HCEC 1CT (cell line): ENCODE measurements around the gene LYPD8.
"Not testable (repeated sequence)": the region's sequence is repeated elsewhere in the genome, so short reads cannot be mapped to it uniquely, and the experiment has no call there.

Source experiments
- DNase-seq: peaks from one replicate; pipeline ENCODE4 v3.0.0-alpha.2; 2017

The LYPD8 gene

DNA sequence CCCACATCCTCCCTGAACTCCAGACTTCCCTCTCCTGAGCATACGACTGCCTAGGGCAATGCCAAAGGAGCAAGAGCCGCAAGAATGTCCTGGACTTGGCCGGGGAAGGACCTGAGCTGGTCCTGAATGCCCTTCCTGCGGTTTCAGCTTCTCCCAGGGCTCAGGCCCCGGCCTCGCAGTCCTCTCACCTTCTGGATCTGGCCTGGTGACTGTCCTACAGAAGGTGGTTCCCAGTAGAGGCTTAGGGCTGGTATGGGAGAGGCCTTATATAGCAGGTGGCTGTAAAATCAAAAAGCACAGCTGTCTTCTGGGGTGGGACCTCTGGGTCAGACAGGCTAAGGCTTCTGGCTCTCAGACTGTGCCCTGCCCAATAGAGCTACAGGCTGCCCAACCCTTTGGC is at the start of gene LYPD8:
Gene LYPD8 (minus strand): TSS at position 243 of the 400 bp plus-strand sequence. CDS start 4,678 bp downstream, outside the sequence.
- DNase-seq: no peak

GRCh38 chr1:248804771-248805681 is 49.5 kb upstream of the LYPD8 start:
- DNase-seq: no peak

DNA sequence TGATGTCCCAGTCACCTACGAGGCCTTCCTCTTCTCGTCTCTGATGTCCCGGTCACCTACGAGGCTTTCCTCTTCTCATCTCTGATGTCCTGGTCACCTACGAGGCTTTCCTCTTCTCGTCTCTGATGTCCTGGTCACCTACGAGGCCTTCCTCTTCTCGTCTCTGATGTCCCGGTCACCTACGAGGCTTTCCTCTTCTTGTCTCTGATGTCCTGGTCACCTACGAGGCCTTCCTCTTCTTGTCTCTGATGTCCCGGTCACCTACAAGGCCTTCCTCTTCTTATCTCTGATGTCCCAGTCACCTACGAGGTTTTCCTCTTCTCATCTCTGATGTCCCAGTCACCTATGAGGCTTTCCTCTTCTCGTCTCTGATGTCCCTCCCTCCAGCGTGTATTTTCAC is 47.9 kb upstream of the LYPD8 start:
- not testable (repeated sequence) for DNase-seq

- no peak for DNase-seq
Measured at GRCh38 chr1:248802454-248802853, 46.9 kb upstream of the LYPD8 start.

GRCh38 chr1:248800459-248800858 is 44.9 kb upstream of the LYPD8 start:
- no peak for DNase-seq

DNA sequence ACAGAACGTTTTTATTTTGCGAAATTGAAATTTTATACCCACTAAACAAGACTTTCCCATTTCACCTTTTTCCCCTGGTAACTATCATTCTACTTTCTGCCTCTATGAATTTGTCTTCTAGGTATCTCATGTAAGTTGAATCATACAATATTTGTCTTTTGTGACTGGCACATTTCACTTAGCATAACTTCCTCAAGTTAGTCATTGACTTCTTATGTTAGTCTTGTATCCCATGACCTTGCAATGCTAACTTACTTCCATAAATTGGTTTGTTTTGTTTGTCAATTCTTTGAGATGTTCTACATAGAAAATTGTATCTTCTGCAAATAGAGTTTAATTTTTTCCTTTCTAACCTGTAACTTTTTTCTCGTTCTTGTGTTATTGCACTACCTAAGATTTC is 43.2 kb upstream of the LYPD8 start:
- DNase-seq: no peak

DNA sequence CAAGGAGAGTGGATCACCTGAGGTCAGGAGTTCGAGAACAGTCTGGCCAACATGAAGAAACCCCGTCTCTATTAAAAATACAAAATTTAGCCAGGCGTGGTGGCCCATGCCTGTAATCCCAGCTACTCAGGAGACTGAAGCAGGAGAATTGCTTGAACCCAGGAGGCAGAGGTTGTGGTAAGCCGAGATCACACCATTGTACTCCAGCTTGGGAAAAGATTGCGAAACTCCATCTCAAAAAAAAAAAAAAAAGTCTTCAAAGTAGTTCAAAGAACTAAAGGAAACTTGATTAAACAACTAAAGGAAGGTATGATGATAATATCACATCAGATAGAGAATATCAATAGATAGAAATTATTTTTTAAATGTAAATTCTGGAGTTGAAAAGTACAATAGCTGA is 39.1 kb upstream of the LYPD8 start:
- not testable (repeated sequence) for DNase-seq

DNA sequence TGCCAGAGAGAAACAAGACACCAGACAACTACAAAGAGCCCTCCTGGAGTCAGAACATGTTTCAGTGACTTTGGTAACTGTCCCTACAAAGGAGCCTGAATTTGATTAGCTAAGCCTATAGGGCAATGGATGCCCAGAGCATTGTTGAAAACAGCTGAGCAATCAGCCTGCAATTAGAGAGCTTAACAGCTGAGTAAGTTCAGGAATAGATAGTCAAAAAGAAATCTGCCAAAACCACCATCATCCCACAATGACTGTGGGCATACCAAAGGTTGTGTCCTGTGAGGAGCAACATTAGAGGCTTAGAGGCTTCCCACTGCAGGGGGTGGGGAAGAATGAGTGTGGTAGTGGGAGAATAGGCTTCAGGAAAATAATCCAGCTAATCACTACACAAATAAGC is 38.0 kb upstream of the LYPD8 start:
- no peak for DNase-seq

- no peak for DNase-seq
Measured at GRCh38 chr1:248792342-248792741, 36.8 kb upstream of the LYPD8 start.

GRCh38 chr1:248791010-248791409 is 35.5 kb upstream of the LYPD8 start:
- DNase-seq: no peak

DNA sequence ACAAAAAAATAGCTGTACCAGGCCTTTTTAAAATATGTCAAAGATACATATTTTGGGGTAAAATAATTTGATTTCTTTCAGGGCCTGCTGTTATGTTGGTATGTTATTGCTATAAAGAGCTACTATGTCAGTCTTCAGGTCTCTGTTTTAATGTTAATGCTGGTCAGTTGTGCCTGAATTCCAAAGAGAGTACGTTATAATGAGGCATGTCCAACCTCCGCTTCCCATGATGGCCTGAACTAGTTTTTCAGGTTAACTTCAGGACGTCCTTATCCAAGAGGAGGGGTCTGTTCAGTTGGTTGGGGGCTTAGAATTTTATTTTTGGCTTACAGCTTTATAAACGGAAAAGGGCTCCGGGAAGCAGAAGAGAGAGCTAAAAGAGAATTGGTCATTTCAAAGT is 34.9 kb upstream of the LYPD8 start:
- DNase-seq: no peak

GRCh38 chr1:248789337-248789736 is 33.8 kb upstream of the LYPD8 start:
- DNase-seq: not testable (repeated sequence)

DNA sequence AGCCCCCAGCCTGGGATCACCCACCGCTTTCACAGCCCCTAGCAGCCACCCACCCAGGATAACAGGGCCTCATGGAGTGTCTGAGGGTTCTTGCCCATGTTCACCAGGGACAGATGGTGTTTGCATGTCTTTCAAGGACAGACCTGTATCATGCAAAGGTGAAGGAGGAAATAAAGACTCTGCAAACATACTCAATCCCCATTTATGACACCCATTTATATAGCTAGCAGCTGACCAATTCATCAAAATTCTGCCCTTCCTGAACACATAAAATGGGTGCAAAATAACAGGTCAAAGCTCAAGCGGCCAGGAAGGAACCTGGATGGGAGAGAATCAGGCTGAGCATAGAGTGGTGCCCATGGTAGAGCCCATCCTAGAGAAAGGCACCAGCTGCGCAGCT is 32.8 kb upstream of the LYPD8 start:
- DNase-seq: no peak

GRCh38 chr1:248787430-248787829 is 31.9 kb upstream of the LYPD8 start:
- DNase-seq: no peak

GRCh38 chr1:248786156-248786555 is 30.6 kb upstream of the LYPD8 start:
- DNase-seq: no peak

DNA sequence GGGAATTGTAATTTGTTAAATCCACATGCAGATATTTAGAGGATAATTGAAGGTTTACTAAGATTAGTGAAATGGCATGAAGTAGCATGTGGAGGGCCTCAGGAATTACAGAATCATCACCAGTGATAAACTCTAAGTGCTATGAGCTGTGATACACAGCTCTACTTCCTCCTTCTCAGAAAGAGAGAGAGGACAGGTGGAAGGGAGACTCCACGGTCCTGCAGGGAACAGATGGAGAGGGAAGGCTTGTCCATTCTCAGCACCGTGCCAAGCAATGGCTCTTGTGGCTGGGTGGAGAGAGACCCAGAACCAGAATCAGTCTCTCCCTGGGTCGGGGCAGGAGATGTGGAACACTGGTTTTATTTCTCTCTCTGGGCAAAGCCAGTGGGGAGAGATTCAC is 27.8 kb upstream of the LYPD8 start:
- DNase-seq: no peak

- DNase-seq: no peak
Measured at GRCh38 chr1:248782416-248783141, 27.0 kb upstream of the LYPD8 start.

DNA sequence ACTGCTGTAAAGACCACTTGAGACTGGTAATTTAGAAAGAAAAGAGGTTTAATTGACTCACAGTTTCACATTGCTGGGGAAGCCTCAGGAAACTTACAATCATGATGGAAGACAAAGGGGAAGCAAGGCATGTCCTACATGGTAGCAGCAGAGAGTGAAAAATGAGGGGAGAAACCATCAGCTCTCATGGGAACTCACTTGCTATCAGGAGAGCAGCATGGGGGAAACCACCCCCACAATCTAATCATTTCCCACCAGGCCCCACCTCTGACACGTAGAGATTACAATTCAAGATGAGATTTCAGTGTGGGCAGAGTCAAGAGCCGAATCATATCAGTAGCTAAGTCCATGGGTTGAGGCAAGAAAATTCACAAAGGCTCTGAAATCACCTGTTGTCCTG is 23.8 kb upstream of the LYPD8 start:
- DNase-seq: no peak

DNA sequence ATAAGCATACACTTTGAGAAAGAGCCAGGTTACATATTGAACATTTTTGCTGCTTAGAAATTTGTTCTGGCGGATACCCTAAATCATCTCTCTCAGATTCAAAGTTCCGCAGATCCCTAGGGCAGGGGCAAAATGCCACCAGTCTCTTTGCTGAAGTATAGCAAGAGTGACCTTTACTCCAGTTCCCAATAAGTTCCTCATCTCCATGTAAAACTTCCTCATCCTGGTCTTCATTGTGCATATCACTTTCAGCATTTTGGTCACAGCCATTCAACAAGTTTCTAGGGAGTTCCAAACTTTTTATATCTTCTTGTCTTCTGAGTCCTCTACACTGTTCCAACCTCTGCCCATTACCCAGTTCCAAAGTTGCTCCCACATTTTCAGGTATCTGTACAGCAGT is 23.3 kb upstream of the LYPD8 start:
- no peak for DNase-seq

DNA sequence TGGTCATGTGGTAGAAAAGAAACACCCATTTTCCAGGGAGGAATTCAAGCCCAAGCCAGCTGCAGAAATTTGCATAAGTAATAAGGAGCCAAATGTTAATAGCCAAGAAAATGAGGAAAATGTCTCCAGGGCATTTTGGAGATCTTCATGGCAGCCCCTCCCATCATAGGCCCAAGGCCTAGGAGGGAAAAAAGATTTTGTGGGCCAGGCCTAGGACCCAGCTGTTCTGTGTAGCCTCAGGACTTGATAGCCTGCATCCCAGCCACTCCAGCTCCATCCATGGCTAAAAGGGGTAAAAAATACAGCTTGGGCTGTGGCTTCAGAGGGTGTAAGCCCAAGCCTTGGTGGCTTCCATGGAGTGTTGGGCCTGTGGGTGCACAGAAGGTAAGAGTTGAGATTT is 21.4 kb upstream of the LYPD8 start:
- no peak for DNase-seq

GRCh38 chr1:248775441-248775840 is 19.9 kb upstream of the LYPD8 start:
- DNase-seq: no peak

DNA sequence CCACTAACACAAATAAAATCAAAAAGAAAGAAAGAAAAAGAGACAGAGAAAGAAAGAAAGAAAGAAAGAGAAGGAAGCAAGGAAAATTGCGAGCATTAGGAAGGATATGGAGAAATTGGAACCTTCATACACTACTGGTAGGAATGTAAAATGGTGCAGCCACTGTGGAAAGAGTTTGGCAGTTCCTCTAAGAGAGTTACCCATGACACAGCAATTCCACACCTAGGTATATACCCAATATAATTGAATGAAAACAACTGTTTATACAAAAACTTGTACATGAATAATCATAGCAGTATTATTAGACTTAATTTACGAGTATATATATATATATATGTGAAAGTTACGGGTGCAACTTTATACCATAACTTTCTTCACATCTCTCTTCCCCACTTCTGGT is 4.1 kb upstream of the LYPD8 start:
- no peak for DNase-seq

DNA sequence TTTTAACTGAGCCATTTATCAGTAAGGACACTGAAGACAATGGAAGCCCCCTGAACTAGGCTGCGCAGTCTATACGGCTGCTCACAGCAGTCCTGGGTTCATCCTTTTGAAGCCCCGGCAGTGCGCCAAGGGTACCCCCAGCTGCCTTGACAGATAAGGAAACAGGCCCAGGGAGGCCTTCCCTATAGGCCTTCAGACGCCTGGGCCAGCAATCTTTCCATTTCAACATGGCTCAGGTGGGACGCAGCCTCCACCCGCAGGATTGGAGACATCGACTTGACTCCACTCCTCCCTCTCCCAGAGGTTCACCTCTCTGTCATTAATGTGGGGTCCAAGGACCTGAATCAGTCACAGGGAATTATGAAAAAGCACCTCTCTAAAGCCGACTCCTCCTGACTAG is 2.8 kb upstream of the LYPD8 start:
- DNase-seq: no peak

- DNase-seq: no peak
Measured at GRCh38 chr1:248757784-248758195, 2.2 kb upstream of the LYPD8 start.
